ENCODE measurements around the gene KRTAP10-2.

DNA sequence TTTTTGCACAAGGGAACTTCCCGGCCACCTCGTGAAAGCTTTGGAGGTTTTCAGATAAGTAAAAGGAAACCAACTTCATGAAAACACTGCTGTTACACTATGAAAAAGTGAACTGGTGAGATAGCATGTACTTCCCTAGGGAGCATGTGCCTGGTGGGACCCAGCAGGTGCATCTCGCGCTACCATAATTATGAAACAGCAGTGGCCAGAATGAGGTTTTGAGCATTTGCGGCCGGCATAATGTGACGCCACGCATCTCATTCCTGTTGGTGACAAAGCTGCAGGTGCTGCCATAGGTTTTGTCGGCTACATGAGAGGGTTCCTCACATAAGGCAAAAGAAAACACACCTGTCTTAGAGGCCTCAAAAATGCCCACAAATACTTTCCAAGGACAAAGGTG is 5.6 kb upstream of the KRTAP10-2 start:
- no peak for TF ChIP-seq MAX (IDR thresholded peaks at IDR 0.05)
- TF ChIP-seq REST (IDR thresholded peaks at IDR 0.05; ENCODE audit: low read depth) = no peak

Measured in Ishikawa (cell line).